Caco-2 (cell line): Measurements from ENCODE around the gene EPHB1. TPM values are rescaled to one million over a fixed set of nuclear protein-coding genes. Genes with fewer than 3 reads are reported as not detected.

Source experiments
- BruUV-seq: library from RNA; stranded (reverse); fragments of 400-500 nt; replicated peaks from 2 replicates; lab custom pipeline; 2021; lab: Mats Ljungman, UMichigan
- CTCF ChIA-PET: fragments of 300-600 bp; sonication (Branson Sonifier 250); formaldehyde crosslinking; loops from one replicate; lab custom pipeline; 2022; ENCODE audit warnings: antibody characterized with exemption; lab: Charles Lee
- POLR2A ChIA-PET: fragments of 300-600 bp; sonication (Branson Sonifier 250); formaldehyde crosslinking; loops from one replicate; lab custom pipeline; 2022; ENCODE audit warnings: antibody characterized with exemption; lab: Charles Lee
- DNase-seq, 2 experiments: peaks; one replicate each; pipeline versions ENCODE4 v3.0.0 to v3.0.0-alpha.2; 2020 to 2022
- H3K27me3 ChIP-seq: replicated peaks from 2 replicates; pipeline ENCODE4 v1.6.0; 2011; ENCODE audit warnings: low read length; ENCODE audit not compliant: control insufficient read depth, insufficient read depth
- H3K36me3 ChIP-seq: 2 replicates; pipeline ENCODE4 v1.5.1; 2011; ENCODE audit warnings: low read length; ENCODE audit not compliant: control insufficient read depth, insufficient read depth
- H3K4me1 ChIP-seq: fragments of 250-450 bp; sonication (Bioruptor Pico); 2 replicates; pipeline ENCODE4 v1.5.1; 2020; ENCODE audit warnings: mild to moderate bottlenecking
- H3K4me3 ChIP-seq: 2 replicates; pipeline ENCODE4 v1.5.1; 2011; ENCODE audit warnings: low read depth, mild to moderate bottlenecking, control low read depth, low read length
- H3K9me3 ChIP-seq: fragments of 250-450 bp; sonication (Bioruptor Pico); 2 replicates; pipeline ENCODE4 v1.5.1; 2020; ENCODE audit warnings: mild to moderate bottlenecking, moderate library complexity
- H3K27ac Mint-ChIP-seq: one replicate; pipeline ENCODE4 v1.8.0; 2022; ENCODE audit warnings: mixed read lengths; ENCODE audit not compliant: unreplicated experiment
- H3K27me3 Mint-ChIP-seq: one replicate; pipeline ENCODE4 v1.8.0; 2022; ENCODE audit warnings: mixed read lengths; ENCODE audit not compliant: insufficient read depth, unreplicated experiment
- H3K36me3 Mint-ChIP-seq: one replicate; pipeline ENCODE4 v1.8.0; 2022; ENCODE audit warnings: mild to moderate bottlenecking, mixed read lengths; ENCODE audit not compliant: insufficient read depth, unreplicated experiment
- H3K4me1 Mint-ChIP-seq: one replicate; pipeline ENCODE4 v1.8.0; 2022; ENCODE audit warnings: low read depth, mixed read lengths; ENCODE audit not compliant: unreplicated experiment
- H3K4me3 Mint-ChIP-seq: one replicate; pipeline ENCODE4 v1.8.0; 2022; ENCODE audit warnings: mild to moderate bottlenecking, moderate library complexity, mixed read lengths; ENCODE audit not compliant: unreplicated experiment
- H3K9me3 Mint-ChIP-seq: one replicate; pipeline ENCODE4 v1.8.0; 2022; ENCODE audit warnings: mixed read lengths; ENCODE audit not compliant: unreplicated experiment
- CTCF ChIP-seq, 2 experiments: fragments of 200-600 bp in 1 of 2; IDR thresholded peaks; 1 replicate in 1 of 2; 2 replicates in 1 of 2; pipeline versions ENCODE4 v1.5.1 to v1.8.0; 2011 to 2022; ENCODE audit warnings: antibody characterized with exemption in 1 of 2, control low read depth in 1 of 2, inconsistent platforms in 1 of 2, low read depth in 1 of 2, low read length in 1 of 2, mild to moderate bottlenecking in 1 of 2, moderate library complexity in 1 of 2; ENCODE audit not compliant: insufficient read depth in 1 of 2, severe bottlenecking in 1 of 2, unreplicated experiment in 1 of 2
- intact Hi-C: fragments of 100-400 bp; cut with micrococcal nuclease; formaldehyde crosslinking; loops from one replicate; pipeline ENCODE4 v1.10.0; 2022; ENCODE audit not compliant: unreplicated experiment
- total RNA-seq: library from RNA; stranded (reverse); gene quantifications from 2 replicates; pipeline ENCODE4 v1.2.3, GENCODE V29; 2022

Gene EPHB1
- total RNA-seq, 1 experiment from 2014 or later = 2.3 TPM

GRCh38 chr3:134959516-134959915 lies 164.5 kb downstream of the EPHB1 start:
- no peak overlapping the region for H3K4me3 Mint-ChIP-seq
- ChIA-PET CTCF (no interaction called here), POLR2A (no interaction called here)
- no peak overlapping the region for H3K27ac Mint-ChIP-seq
- H3K36me3 Mint-ChIP-seq = no peaks in the 10 kb centered on the region
- no TSS peak for BruUV-seq
- Histone ChIP-seq H3K4me1 (no peaks in the 10 kb centered on the region), H3K27me3 (no peaks in the 10 kb centered on the region), H3K4me3 (no peak overlapping the region), H3K36me3 (no peaks in the 10 kb centered on the region), H3K9me3 (no peaks in the 10 kb centered on the region)
- H3K27me3 Mint-ChIP-seq = peaks cover 12% of the 10 kb centered on the region
- no peaks in the 10 kb centered on the region for H3K9me3 Mint-ChIP-seq
- no peak for TF ChIP-seq CTCF (IDR thresholded peaks at IDR 0.05; ENCODE audit: insufficient read depth in 1 of 2, low read depth in 1 of 2, low read length in 1 of 2, severe bottlenecking in 1 of 2, unreplicated experiment in 1 of 2)
- DNase-seq = no peak
- no peaks in the 10 kb centered on the region for H3K4me1 Mint-ChIP-seq
- intact Hi-C loops = no loop called here

GRCh38 chr3:134964226-134964625 lies 169.2 kb downstream of the EPHB1 start:
- no peak overlapping the region for H3K4me3 Mint-ChIP-seq
- H3K36me3 Mint-ChIP-seq = no peaks in the 10 kb centered on the region
- intact Hi-C loops = no loop called here
- H3K4me1 Mint-ChIP-seq = no peaks in the 10 kb centered on the region
- no peak for TF ChIP-seq CTCF (IDR thresholded peaks at IDR 0.05; ENCODE audit: insufficient read depth in 1 of 2, low read depth in 1 of 2, low read length in 1 of 2, severe bottlenecking in 1 of 2, unreplicated experiment in 1 of 2)
- peaks cover 19% of the 10 kb centered on the region for H3K27me3 Mint-ChIP-seq
- Histone ChIP-seq H3K4me1 (no peaks in the 10 kb centered on the region), H3K9me3 (no peaks in the 10 kb centered on the region), H3K36me3 (no peaks in the 10 kb centered on the region), H3K4me3 (no peak overlapping the region), H3K27me3 (no peaks in the 10 kb centered on the region)
- no peak overlapping the region for H3K27ac Mint-ChIP-seq
- BruUV-seq = no TSS peak
- ChIA-PET POLR2A (interaction anchor here (0.5 kb wide), 1 partner anchor 169 kb away, joined by 3 read pairs; the partner anchor contains the start of gene EPHB1), CTCF (no interaction called here)
- H3K9me3 Mint-ChIP-seq = no peaks in the 10 kb centered on the region
- no peak for DNase-seq

- H3K9me3 ChIP-seq = no peaks in the 10 kb centered on the region
- CTCF ChIA-PET = no interaction called here
- POLR2A ChIA-PET = no interaction called here
- H3K4me3 ChIP-seq = no peak overlapping the region
- Mint-ChIP-seq H3K4me3 (no peak overlapping the region), H3K36me3 (no peaks in the 10 kb centered on the region), H3K27me3 (peaks cover 19% of the 10 kb centered on the region), H3K27ac (no peak overlapping the region), H3K9me3 (no peaks in the 10 kb centered on the region), H3K4me1 (no peaks in the 10 kb centered on the region)
- no peak for TF ChIP-seq CTCF (IDR thresholded peaks at IDR 0.05; ENCODE audit: insufficient read depth in 1 of 2, low read depth in 1 of 2, low read length in 1 of 2, severe bottlenecking in 1 of 2, unreplicated experiment in 1 of 2)
- no TSS peak for BruUV-seq
- H3K4me1 ChIP-seq = no peaks in the 10 kb centered on the region
- H3K27me3 ChIP-seq = no peaks in the 10 kb centered on the region
- no peak for DNase-seq
- no peaks in the 10 kb centered on the region for H3K36me3 ChIP-seq
- intact Hi-C loops = no loop called here
Observed at GRCh38 chr3:134965865-134966481, 170.9 kb downstream of the EPHB1 start.
